Hematopoietic multipotent progenitor cell treated with erythropoietin and hydrocortisone succinate and interleukin-3 and kit ligand, for 4 days (in vitro differentiated cells): ENCODE data around the gene KLRC2.
"Not testable (repeated sequence)": the region's sequence is repeated elsewhere in the genome, so short reads cannot be mapped to it uniquely, and the experiment has no call there.

Source experiments
- DNase-seq: peaks from one replicate; pipeline ENCODE4 v3.0.0-alpha.2; 2015

The KLRC2 gene

GRCh38 chr12:10435816-10436215, at the start of gene KLRC2:
KLRC2 (minus strand) TSS chr12:10436010; CDS start chr12:10435986, 24 bp downstream.
- peak; percentile 58 for DNase-seq

- DNase-seq = not testable (repeated sequence)
Measured at GRCh38 chr12:10481901-10482300, 46.1 kb upstream of the KLRC2 start.

- DNase-seq = not testable (repeated sequence)
Measured at GRCh38 chr12:10472808-10473207, 37.0 kb upstream of the KLRC2 start.

GRCh38 chr12:10469701-10470100, 33.9 kb upstream of the KLRC2 start:
- DNase-seq = no peak

DNA sequence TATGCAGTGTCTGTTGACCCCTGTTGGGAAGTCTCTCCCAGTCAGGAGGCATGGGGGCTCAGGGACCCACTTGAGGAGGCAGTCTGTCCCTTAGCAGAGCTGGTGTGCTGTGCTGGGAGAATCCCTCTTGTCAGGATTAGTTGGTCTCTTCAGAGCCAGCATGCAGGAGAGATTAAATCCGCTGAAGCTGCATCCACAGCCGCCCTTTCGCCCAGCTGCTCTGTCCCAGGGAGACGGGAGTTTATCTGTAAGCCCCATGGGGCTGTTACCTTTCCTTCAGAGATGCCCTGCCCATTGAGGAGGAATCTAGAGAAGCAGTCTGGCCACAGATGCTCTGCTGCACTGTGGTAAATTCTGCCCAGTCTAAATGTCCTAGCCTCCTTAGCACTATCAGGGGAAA, 30.5 kb upstream of the KLRC2 start:
- no peak for DNase-seq

DNA sequence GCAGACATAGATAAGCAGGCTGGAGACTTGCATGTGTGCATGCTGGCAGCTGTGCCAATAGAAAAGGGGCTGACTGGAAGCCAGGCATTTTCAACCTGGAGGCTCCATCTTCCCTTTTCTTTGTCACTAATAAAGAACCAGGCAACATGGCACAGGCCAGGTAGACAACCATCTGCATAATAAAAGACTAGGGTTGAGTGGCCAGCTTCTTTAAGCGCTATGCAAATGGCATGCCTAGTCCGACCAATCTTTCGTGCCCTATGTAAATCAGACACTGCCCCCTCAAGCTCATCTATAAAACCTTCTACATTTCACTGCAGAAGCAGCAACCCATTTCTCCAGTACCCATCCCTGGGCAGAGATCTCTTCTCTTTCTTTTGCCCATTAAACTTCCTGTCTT, 21.9 kb upstream of the KLRC2 start:
- peak; percentile 2 for DNase-seq

DNA sequence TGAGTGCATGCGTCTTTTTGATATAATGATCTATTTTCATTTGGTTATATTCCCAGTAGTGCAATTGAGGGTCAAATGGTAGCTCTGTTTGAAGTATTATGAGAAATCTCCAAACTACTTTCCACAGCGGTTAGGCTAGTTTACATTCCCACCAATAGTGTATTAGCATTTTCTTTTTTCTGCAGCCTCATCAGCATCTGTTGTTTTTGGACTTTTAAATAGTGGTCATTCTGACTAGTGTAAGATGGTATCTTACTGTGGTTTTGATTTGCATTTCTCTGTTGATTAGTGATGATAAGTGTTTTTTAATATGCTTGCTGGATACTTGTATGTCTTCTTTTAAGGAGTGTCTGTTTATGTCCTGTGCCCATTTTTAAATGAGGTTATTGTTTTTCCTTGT, 21.0 kb upstream of the KLRC2 start:
- DNase-seq = no peak

GRCh38 chr12:10455766-10456165, 20.0 kb upstream of the KLRC2 start:
- no peak for DNase-seq

- DNase-seq = no peak
Measured at GRCh38 chr12:10454531-10454930, 18.7 kb upstream of the KLRC2 start.

- no peak for DNase-seq
Measured at GRCh38 chr12:10453156-10453555, 17.3 kb upstream of the KLRC2 start, which contains the start of gene KLRC1. KLRC1 (minus strand) TSS chr12:10453377; CDS start chr12:10451156, 2,221 bp downstream.

- DNase-seq = no peak
Measured at GRCh38 chr12:10448236-10448635, 12.4 kb upstream of the KLRC2 start.

- DNase-seq = not testable (repeated sequence)
Measured at GRCh38 chr12:10446052-10446451, 10.2 kb upstream of the KLRC2 start.

DNA sequence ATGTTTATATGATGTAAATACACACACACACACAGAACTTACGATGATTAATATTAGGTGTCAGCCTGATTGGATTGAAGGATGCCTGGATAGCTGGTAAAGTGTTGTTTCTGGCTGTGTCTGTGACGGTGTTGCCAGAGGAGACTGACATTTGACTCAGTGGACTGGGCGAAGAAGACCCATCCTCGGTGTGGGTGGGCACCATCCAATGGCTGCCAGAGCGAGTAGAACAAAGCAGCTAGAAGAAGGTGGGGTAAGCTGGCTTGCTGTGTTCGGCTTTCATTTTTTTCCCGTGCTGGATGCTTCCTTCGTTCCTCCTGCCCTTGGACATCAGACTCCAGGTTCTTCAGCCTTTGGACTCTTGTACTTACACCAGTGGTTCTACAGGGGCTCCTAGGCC, 5.3 kb upstream of the KLRC2 start:
- not testable (repeated sequence) for DNase-seq

- not testable (repeated sequence) for DNase-seq
Measured at GRCh38 chr12:10439608-10440274, 3.9 kb upstream of the KLRC2 start.

- DNase-seq = not testable (repeated sequence)
Measured at GRCh38 chr12:10437601-10438000, 1.8 kb upstream of the KLRC2 start.

- DNase-seq = not testable (repeated sequence)
Measured at GRCh38 chr12:10430623-10431022, 5.2 kb downstream of the KLRC2 start.

DNA sequence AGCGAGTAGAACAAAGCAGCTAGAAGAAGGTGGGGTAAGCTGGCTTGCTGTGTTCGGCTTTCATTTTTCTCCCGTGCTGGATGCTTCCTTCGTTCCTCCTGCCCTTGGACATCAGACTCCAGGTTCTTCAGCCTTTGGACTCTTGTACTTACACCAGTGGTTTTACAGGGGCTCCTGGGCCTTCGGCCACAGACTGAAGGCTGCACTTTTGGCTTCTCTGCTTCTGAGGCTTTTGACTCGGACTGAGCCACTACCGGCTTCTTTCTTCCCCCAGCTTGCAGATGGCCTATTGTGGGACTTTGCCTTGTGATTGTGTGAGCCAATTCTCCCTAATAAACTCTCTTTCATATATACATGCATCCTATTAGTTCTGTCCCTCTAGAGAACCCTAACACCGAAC, 9.9 kb downstream of the KLRC2 start:
- DNase-seq = not testable (repeated sequence)

GRCh38 chr12:10424260-10424899, 11.4 kb downstream of the KLRC2 start:
- not testable (repeated sequence) for DNase-seq

DNA sequence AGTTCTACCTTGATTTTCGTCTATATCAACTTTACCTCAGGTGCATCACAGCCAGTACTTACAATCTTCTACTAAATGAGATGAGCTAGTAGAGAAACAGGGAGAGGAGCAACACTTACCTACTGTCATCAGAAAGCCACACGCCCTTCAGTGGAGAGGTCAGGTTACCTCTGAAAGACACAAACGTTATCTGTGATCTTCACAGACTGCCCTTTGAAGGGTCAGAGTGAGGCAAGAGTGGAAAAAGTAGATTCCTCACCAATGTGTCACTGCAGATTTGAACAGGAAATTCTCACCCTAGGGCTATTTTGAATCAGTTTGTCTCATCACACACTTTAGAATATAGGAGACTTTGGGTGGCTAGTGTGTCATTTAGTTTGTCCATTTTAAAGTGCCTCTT, 13.7 kb downstream of the KLRC2 start:
- DNase-seq = not testable (repeated sequence)

DNA sequence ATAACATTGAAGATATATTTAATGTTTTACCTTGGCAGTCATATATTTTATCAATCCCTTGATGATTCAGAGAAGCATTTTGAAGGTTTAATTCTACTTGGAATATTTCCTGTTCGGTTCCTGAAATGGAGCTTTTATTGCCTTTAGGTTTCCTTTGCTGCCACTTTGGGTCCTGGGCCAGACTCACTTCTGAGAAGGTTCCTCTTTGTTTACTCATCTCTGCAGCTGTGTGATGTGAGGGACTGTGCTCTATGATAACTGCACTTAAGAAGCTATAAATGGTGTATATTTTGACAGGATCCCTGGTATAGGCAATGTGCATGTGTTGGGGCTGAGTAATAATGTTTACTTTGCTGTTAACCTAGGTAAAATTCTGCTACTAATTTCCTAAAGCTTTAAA, 15.5 kb downstream of the KLRC2 start, which contains the start of gene KLRC3:
TSS of gene KLRC3 (minus strand) at position 262 of the 400 bp plus-strand sequence. CDS start at position 217, 45 bp downstream.
- DNase-seq = not testable (repeated sequence)

DNA sequence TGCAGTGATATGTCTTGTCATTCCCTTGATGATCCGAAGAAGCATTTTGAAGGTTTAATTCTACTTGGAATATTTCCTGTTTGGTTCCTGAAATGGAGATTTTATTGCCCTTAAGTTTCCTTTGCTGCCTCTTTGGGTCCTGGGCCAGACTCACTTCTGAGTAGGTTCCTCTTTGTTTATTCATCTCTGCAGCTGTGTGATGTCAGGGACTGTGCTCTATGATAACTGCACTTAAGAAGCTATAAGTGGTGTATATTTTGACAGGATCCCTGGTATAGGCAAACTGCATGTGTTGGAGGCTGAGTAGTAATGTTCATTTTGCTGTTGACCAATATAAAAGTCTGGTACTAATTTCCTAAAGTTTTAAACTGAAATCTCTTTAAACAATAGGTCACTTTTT, 26.4 kb downstream of the KLRC2 start, which contains the start of gene KLRC4:
TSS of gene KLRC4 (minus strand) at position 366 of the 400 bp plus-strand sequence. CDS start at position 184, 182 bp downstream.
- peak; percentile 69 for DNase-seq

GRCh38 chr12:10408842-10409241, 27.0 kb downstream of the KLRC2 start:
- DNase-seq = no peak

DNA sequence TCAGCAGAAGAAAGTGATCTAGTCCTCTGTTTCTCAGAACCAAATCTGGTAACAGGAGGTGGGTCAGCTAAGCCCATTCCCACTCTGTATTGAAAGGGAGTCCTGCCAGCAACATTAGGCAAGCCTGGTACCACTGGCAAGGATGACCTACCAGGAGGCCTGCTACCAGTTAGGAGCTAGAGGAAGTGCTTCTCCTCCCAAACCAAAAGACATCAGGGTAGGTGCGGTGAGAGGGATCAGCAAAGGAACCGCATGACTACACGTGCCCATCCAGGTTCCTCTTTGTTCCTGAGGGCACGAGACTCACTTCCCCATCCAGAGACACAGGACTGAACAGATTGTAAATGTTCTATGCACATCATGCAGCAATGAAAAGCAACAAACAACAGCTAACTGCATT, 29.1 kb downstream of the KLRC2 start:
- DNase-seq = peak; percentile 67

DNA sequence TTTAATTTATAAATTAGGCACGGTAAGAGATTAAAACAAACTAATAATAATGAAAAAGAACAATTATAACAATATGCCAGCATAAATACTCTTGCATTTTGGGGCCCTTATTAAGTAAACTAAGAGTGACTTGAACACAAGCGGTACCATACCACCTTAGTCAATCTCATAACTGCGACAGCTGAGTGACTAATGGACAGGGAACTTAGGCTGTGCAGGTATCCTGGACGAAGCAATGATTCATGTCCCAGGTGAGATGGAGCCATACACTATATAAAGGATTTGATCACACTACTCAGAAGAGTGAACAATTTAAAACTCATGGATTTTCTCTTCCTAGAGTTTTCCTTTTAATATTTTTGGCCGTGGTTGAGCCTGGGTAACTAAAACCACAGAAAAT, 30.5 kb downstream of the KLRC2 start:
- no peak for DNase-seq
